Subcutaneous abdominal adipose tissue (tissue), 5 donors: ENCODE results near the gene ACAP2.
"Not testable (repeated sequence)": the region's sequence is repeated elsewhere in the genome, so short reads cannot be mapped to it uniquely, and the experiment has no call there.

ENCODE experiments used
- H3K27ac ChIP-seq: one replicate; pipeline ENCODE4 v1.7.0; 2013; ENCODE audit warnings: low read depth, mild to moderate bottlenecking, inconsistent platforms, low read length, moderate library complexity
- H3K27me3 ChIP-seq, 5 donors: one replicate each; pipeline ENCODE4 v1.7.0; 2013; ENCODE audit warnings: low read length in 5 of 5, inconsistent platforms in 1 of 5; ENCODE audit not compliant: control insufficient read depth in 5 of 5, insufficient read depth in 4 of 5
- H3K36me3 ChIP-seq, 5 donors: one replicate each; pipeline ENCODE4 v1.7.0; 2013; ENCODE audit warnings: low read length in 5 of 5; ENCODE audit not compliant: control insufficient read depth in 5 of 5, insufficient read depth in 5 of 5
- H3K4me1 ChIP-seq, 5 donors: one replicate each; pipeline ENCODE4 v1.7.0; 2013; ENCODE audit warnings: low read length in 5 of 5, mild to moderate bottlenecking in 3 of 5, moderate library complexity in 1 of 5; ENCODE audit not compliant: control insufficient read depth in 5 of 5, insufficient read depth in 5 of 5
- H3K4me3 ChIP-seq, 5 donors: one replicate each; pipeline ENCODE4 v1.7.0; 2013; ENCODE audit warnings: low read length in 5 of 5, low read depth in 1 of 5
- H3K9ac ChIP-seq, 5 donors: one replicate each; pipeline ENCODE4 v1.7.0; 2013; ENCODE audit warnings: low read length in 5 of 5, mild to moderate bottlenecking in 4 of 5, moderate library complexity in 3 of 5
- H3K9me3 ChIP-seq, 5 donors: one replicate each; pipeline ENCODE4 v1.7.0; 2013; ENCODE audit warnings: low read length in 5 of 5; ENCODE audit not compliant: control insufficient read depth in 5 of 5
- donor health status: healthy.
- donor health status: healthy.
- donor health status: healthy.
- donor health status: healthy.
- donor health status: healthy.

ACAP2 gene

DNA sequence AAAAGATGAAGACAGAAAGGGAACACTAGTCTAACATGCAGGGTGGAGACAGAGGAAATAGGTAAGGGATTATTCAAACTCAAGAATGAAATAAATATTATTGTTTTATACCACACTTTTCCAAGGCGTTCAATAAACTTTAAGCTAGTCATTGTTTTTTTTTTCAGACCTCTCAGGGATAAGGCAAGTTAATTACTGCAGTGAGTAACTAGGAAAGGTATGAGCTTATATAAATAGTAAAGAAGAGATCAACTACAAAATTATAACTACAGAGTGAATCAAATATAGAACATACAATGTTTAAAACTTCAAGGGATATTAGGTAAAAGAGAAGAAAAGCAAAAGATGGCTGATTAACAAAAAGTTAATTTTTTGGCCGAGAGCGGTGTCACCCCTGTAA is 140.4 kb downstream of the ACAP2 start:
- no peak overlapping the region for H3K4me3 ChIP-seq
- peaks cover 21 to 50% (median 35%) of the 10 kb centered on the region in 5 donors for H3K36me3 ChIP-seq
- no peak overlapping the region for H3K9ac ChIP-seq
- H3K27ac ChIP-seq, result no peak overlapping the region
- H3K9me3 ChIP-seq, result no peaks in the 10 kb centered on the region
- no peaks in the 10 kb centered on the region for H3K27me3 ChIP-seq
- H3K4me1 ChIP-seq, result no peaks in the 10 kb centered on the region

DNA sequence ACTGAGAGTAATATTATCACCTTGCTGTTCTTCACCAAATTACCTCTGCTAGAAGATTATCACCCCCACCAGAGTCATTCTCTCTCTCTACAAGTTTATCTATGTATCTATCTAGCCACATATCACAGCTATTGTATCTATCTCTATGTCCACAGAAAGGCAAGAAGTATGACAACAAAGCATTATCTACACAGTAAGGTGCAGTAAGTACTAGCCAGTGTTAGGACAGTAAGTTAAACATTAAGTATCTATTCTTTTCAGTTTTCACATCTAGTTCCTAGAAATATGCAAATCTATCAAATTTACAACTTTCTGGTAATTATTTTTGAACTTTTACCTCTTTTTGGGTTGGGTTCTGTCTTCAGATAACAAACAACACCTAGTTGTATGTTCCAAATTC is 145.4 kb downstream of the ACAP2 start:
- no peak overlapping the region for H3K27ac ChIP-seq
- H3K9me3 ChIP-seq, result no peaks in the 10 kb centered on the region
- H3K36me3 ChIP-seq, result peaks cover 17 to 52% (median 27%) of the 10 kb centered on the region in 5 donors
- no peak overlapping the region for H3K9ac ChIP-seq
- H3K27me3 ChIP-seq, result no peaks in the 10 kb centered on the region
- H3K4me1 ChIP-seq, result no peaks in the 10 kb centered on the region
- H3K4me3 ChIP-seq, result no peak overlapping the region

DNA sequence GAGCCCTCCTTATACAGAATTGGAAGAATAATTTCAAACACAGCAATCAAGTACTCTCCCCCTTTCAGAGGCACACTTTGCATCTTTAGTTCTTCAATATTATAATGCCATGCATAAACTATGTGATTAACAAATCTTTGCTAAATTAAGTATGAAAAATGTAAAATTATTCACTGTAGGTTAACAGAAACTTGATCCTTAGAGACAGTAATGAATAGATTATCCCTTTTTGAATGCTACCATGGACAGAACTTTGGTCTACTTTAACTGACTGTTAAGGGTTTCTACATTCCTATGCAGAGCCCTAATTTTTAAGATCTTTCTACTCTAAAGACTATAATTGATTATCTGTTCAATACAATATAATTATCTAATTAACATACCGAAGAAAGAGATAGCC is 146.2 kb downstream of the ACAP2 start:
- Histone ChIP-seq H3K27me3 (no peaks in the 10 kb centered on the region), H3K27ac (no peak overlapping the region), H3K4me1 (no peaks in the 10 kb centered on the region), H3K9me3 (no peaks in the 10 kb centered on the region), H3K36me3 (peaks cover 17 to 56% (median 24%) of the 10 kb centered on the region in 5 donors), H3K9ac (no peak overlapping the region), H3K4me3 (no peak overlapping the region)

DNA sequence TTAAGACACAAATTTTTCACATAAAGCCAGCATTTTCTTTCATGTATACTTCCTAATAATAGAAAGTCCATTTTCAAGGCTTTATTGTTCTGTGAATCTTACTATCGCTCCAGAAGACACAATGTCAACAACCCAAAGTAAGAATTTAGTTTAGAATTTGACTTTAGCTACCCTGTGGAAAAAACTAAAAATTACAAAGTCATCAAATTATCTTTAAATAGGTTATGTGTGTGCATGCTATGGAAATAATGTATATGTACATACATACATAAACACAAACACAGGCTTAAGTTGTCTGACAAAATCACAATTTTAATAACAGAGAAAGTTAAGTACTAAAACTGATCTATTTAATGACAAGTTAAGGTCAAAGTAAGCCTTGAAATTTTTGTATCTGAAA is 151.7 kb downstream of the ACAP2 start:
- H3K9ac ChIP-seq, result no peak overlapping the region
- H3K4me3 ChIP-seq, result no peak overlapping the region
- peaks cover 31 to 68% (median 38%) of the 10 kb centered on the region in 5 donors for H3K36me3 ChIP-seq
- no peaks in the 10 kb centered on the region for H3K27me3 ChIP-seq
- no peak overlapping the region for H3K27ac ChIP-seq
- no peaks in the 10 kb centered on the region for H3K9me3 ChIP-seq
- no peaks in the 10 kb centered on the region for H3K4me1 ChIP-seq

DNA sequence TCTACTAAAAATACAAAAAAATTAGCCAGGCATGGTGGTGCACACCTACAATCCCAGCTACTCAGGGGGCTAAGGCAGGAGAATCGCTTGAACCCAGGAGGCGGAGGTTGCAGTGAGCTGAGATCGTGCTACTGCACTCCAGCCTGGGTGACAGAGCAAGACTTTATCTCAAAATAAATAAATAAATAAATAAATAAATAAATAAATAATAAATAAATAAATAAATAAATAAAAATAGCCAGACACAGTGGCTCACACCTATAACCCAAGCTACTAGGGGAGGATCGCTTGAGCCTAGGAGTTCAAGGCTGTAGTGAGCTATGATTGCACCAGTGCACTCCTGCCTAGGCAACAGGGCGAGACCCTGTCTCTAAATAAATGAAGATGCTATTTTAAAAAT is 152.2 kb downstream of the ACAP2 start:
- peaks cover 35 to 73% (median 41%) of the 10 kb centered on the region in 5 donors for H3K36me3 ChIP-seq

DNA sequence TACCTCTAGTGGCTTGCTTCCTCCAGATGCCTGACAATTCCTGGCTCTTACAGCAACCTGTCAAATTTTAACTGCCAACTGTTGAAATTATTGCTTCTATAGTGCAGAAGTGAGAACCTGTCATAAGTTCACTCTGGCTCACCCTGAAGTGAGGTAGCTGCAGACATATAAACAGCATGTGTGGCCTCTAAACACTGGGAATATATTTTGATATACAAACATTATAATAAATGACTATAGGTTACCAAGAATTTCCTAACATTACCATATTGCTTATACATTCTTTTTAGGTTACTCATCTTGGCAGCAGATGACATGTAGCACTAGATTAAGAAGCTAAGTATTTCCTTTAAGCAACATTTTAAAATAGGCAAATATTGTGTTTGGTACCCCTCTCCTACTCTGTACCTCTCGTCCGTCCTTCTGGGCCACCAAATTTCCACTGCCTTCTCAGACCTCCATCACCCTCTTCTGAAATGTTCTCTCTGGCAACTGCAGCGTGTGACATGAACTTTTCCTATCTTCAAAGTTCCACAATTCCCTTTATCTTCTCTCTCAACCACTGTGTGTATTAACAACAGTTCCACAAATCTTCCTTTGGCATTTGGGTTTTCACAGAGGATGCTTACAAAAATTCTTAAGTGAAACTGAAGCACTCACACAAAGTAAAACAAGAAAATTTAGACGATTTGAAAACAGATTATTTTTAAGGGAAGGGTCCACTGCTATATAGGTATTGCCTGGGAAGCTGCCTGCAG is 156.5 kb downstream of the ACAP2 start:
- H3K4me3 ChIP-seq, result no peak overlapping the region
- peaks cover 34 to 69% (median 42%) of the 10 kb centered on the region in 5 donors for H3K36me3 ChIP-seq
- no peak overlapping the region for H3K27ac ChIP-seq
- H3K9ac ChIP-seq, result no peak overlapping the region
- no peaks in the 10 kb centered on the region for H3K4me1 ChIP-seq
- no peaks in the 10 kb centered on the region for H3K27me3 ChIP-seq
- H3K9me3 ChIP-seq, result no peaks in the 10 kb centered on the region

More for the DNA sequence above, 152.2 kb downstream of the ACAP2 start:
- H3K27me3 ChIP-seq, H3K9ac ChIP-seq, H3K9me3 ChIP-seq, H3K4me1 ChIP-seq, H3K27ac ChIP-seq, H3K4me3 ChIP-seq: not testable (repeated sequence)

DNA sequence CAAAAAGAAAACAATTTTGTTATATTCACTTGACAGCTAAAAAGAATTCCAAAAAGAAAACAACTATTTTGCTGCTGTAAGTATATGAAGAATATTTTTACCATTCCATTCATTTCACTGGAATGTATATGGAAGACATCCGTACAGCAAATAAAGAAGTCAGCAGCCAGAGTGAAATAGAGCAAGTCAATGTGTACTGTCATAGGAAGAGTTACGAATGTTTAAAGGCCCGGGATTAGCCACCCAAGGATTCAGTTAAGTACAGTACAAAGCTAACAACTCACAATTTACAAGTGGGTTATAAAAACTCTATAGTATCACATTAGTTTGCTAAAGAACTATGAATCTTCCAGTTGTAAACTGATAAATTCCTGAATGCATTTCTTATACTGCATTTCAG is 157.4 kb downstream of the ACAP2 start:
- Histone ChIP-seq H3K9me3 (no peaks in the 10 kb centered on the region), H3K27me3 (no peaks in the 10 kb centered on the region), H3K36me3 (peaks cover 34 to 67% (median 42%) of the 10 kb centered on the region in 5 donors), H3K4me3 (no peak overlapping the region), H3K4me1 (no peaks in the 10 kb centered on the region), H3K9ac (no peak overlapping the region), H3K27ac (no peak overlapping the region)

DNA sequence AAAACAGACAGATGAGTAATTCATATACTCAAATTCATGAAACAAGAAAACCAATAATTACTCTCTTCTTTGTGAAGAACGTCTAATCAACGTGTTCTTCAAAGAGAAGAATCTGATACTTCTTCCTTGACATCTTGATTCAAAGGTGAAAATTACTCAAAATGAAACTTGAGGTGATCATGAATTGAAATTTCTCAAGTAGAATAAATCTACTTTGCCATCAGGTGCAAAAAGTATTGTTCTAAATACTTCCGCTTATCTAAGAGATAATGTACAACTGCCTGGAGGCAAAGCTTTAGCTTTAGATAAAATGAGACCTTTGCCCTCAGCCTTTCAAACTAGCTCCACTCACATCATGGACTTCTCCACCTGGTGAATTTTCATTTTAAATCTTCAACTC is 158.0 kb downstream of the ACAP2 start:
- no peak overlapping the region for H3K27ac ChIP-seq
- H3K9me3 ChIP-seq, result no peaks in the 10 kb centered on the region
- H3K4me3 ChIP-seq, result no peak overlapping the region
- peaks cover 34 to 62% (median 41%) of the 10 kb centered on the region in 5 donors for H3K36me3 ChIP-seq
- no peak overlapping the region for H3K9ac ChIP-seq
- H3K4me1 ChIP-seq, result no peaks in the 10 kb centered on the region
- H3K27me3 ChIP-seq, result no peaks in the 10 kb centered on the region

DNA sequence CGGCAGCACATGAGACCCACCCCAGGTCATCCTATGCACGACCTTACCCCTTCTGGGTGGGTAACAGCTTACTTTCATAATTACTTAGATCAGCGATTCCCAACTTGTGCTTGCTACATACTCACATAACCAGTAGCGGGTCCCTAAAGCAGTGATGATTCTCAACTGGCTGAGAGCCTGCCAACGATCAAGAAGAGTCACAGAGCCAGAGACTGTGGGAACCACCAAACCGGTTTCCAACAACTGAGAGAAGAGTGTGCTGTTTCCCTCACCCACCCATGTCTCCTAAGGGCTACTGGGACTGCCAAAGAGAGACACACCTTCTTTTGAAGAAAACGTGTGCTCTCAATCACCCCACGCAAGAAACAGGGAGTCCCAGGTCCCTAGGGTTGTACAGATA is 159.9 kb downstream of the ACAP2 start:
- Histone ChIP-seq H3K9ac (no peak overlapping the region), H3K27ac (no peak overlapping the region), H3K4me3 (no peak overlapping the region), H3K36me3 (peaks cover 29 to 50% (median 30%) of the 10 kb centered on the region in 5 donors), H3K27me3 (no peaks in the 10 kb centered on the region), H3K9me3 (no peaks in the 10 kb centered on the region), H3K4me1 (no peaks in the 10 kb centered on the region)

DNA sequence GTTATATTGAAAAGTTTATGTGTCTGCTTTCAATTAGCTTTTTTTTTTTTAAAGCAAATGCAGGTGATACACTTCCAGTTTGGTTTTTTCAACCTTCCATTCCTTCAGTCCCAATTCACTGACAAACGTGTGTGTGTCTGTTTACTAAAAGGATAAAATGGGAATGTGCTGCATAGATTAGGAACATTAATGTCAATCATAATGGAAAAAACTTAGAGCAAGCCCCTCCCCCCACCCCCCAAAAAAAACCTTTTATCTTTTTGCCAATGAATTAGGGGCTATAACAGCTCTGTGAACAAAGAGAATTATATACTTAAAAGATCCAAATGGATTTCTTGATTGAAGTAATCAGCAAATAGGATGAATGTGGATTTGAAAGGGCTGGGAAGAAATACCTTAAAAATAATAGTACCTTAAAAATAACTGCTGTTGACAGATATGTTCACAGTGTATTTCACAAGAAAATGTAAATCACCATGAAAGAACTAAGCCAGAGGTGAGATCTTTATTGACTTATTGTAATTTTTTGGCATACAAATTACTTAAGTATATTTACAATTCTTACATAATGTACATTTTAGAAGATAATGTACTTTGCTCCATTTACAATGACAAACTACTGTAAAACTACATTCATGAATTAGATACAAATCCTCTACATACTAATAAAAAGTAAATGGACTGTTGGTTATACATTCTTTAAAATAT is 168.4 kb downstream of the ACAP2 start:
- Histone ChIP-seq H3K27ac (no peak overlapping the region), H3K27me3 (no peaks in the 10 kb centered on the region), H3K9me3 (no peaks in the 10 kb centered on the region), H3K4me1 (peaks cover 6 to 22% (median 19%) of the 10 kb centered on the region in 5 donors), H3K36me3 (peaks cover 4 to 13% (median 8%) of the 10 kb centered on the region in 5 donors), H3K9ac (no peak overlapping the region), H3K4me3 (no peak overlapping the region)
